NT2/D1 (cell line): ENCODE results near the gene TOMM5.

Experiments used
- DNase-seq: peaks from one replicate; pipeline ENCODE4 v3.0.0-alpha.2; 2011; ENCODE audit warnings: low read depth, low spot score
- H3K27me3 ChIP-seq: 2 replicates; pipeline ENCODE4 v1.6.0; 2011; ENCODE audit warnings: mild to moderate bottlenecking; ENCODE audit not compliant: insufficient read length, insufficient read depth
- H3K36me3 ChIP-seq: 2 replicates; pipeline ENCODE4 v1.6.1; 2011; ENCODE audit warnings: mild to moderate bottlenecking, low read length, mixed read lengths; ENCODE audit not compliant: insufficient read depth, insufficient read length
- H3K4me1 ChIP-seq: 2 replicates; pipeline ENCODE4 v1.5.1; 2011; ENCODE audit not compliant: insufficient read depth, insufficient read length
- H3K4me3 ChIP-seq: 2 replicates; pipeline ENCODE4 v1.5.1; 2011; ENCODE audit warnings: low read depth; ENCODE audit not compliant: insufficient read length
- H3K9ac ChIP-seq: 2 replicates; pipeline ENCODE4 v1.6.0; 2011; ENCODE audit warnings: low read depth; ENCODE audit not compliant: insufficient read length
- H3K9me3 ChIP-seq: 2 replicates; pipeline ENCODE4 v1.5.1; 2011; ENCODE audit warnings: mild to moderate bottlenecking, low read length; ENCODE audit not compliant: insufficient read depth
- SUZ12 ChIP-seq: IDR thresholded peaks from 2 replicates; pipeline ENCODE4 v1.6.1; 2011; ENCODE audit not compliant: insufficient read length, insufficient read depth; ENCODE audit errors: extremely low read depth
- YY1 ChIP-seq: IDR thresholded peaks from 2 replicates; pipeline ENCODE4 v1.6.1; 2011; ENCODE audit not compliant: insufficient read length, insufficient read depth
- ZNF274 ChIP-seq: IDR thresholded peaks from 2 replicates; pipeline ENCODE4 v1.6.1; 2011; ENCODE audit warnings: mild to moderate bottlenecking, low read depth, low read length

The TOMM5 gene

GRCh38 chr9:37547328-37547878 lies 45.0 kb downstream of the TOMM5 start:
- peaks cover 4% of the 10 kb centered on the region for H3K36me3 ChIP-seq
- no peaks in the 10 kb centered on the region for H3K27me3 ChIP-seq
- DNase-seq: no peak

GRCh38 chr9:37543468-37543867 lies 48.9 kb downstream of the TOMM5 start:
- Histone ChIP-seq H3K4me1 (no peaks in the 10 kb centered on the region), H3K9me3 (no peaks in the 10 kb centered on the region), H3K36me3 (peaks cover 37% of the 10 kb centered on the region), H3K9ac (no peak overlapping the region), H3K4me3 (no peak overlapping the region), H3K27me3 (no peaks in the 10 kb centered on the region)
- TF ChIP-seq YY1: no peak
- TF ChIP-seq SUZ12: no peak
- TF ChIP-seq ZNF274: no peak
- DNase-seq: no peak

More at GRCh38 chr9:37547328-37547878, 45.0 kb downstream of the TOMM5 start:
- Histone ChIP-seq H3K9me3 (no peaks in the 10 kb centered on the region), H3K4me1 (no peaks in the 10 kb centered on the region), H3K4me3 (no peak overlapping the region), H3K9ac (no peak overlapping the region)
- no peak for TF ChIP-seq ZNF274
- TF ChIP-seq YY1: no peak
- no peak for TF ChIP-seq SUZ12

GRCh38 chr9:37542895-37543294 lies 49.5 kb downstream of the TOMM5 start:
- no peaks in the 10 kb centered on the region for H3K4me1 ChIP-seq
- TF ChIP-seq SUZ12 (no peak), ZNF274 (no peak), YY1 (no peak)
- H3K9ac ChIP-seq: no peak overlapping the region
- no peak overlapping the region for H3K4me3 ChIP-seq
- H3K9me3 ChIP-seq: no peaks in the 10 kb centered on the region
- H3K27me3 ChIP-seq: no peaks in the 10 kb centered on the region
- peaks cover 41% of the 10 kb centered on the region for H3K36me3 ChIP-seq
- no peak for DNase-seq

GRCh38 chr9:37542488-37542887 lies 49.9 kb downstream of the TOMM5 start:
- no peak for TF ChIP-seq YY1
- H3K36me3 ChIP-seq: peaks cover 45% of the 10 kb centered on the region
- no peaks in the 10 kb centered on the region for H3K9me3 ChIP-seq
- no peaks in the 10 kb centered on the region for H3K27me3 ChIP-seq
- H3K4me3 ChIP-seq: no peak overlapping the region
- no peak for DNase-seq
- H3K9ac ChIP-seq: no peak overlapping the region
- H3K4me1 ChIP-seq: no peaks in the 10 kb centered on the region

GRCh38 chr9:37541465-37541864 lies 50.9 kb downstream of the TOMM5 start:
- H3K4me1 ChIP-seq: no peaks in the 10 kb centered on the region
- no peak for DNase-seq
- H3K4me3 ChIP-seq: no peak overlapping the region
- H3K27me3 ChIP-seq: no peaks in the 10 kb centered on the region
- TF ChIP-seq SUZ12: no peak
- TF ChIP-seq YY1: no peak
- no peak for TF ChIP-seq ZNF274
- H3K9ac ChIP-seq: no peak overlapping the region
- H3K36me3 ChIP-seq: peaks cover 55% of the 10 kb centered on the region
- H3K9me3 ChIP-seq: no peaks in the 10 kb centered on the region

- H3K27me3 ChIP-seq: no peaks in the 10 kb centered on the region
- peaks cover 60% of the 10 kb centered on the region for H3K36me3 ChIP-seq
- H3K4me3 ChIP-seq: no peak overlapping the region
- no peaks in the 10 kb centered on the region for H3K9me3 ChIP-seq
- DNase-seq: no peak
- TF ChIP-seq SUZ12 (no peak), YY1 (no peak), ZNF274 (no peak)
- no peaks in the 10 kb centered on the region for H3K4me1 ChIP-seq
- no peak overlapping the region for H3K9ac ChIP-seq
Observed at GRCh38 chr9:37540634-37541033, 51.8 kb downstream of the TOMM5 start.

GRCh38 chr9:37539634-37540033 lies 52.8 kb downstream of the TOMM5 start:
- Histone ChIP-seq H3K9me3 (no peaks in the 10 kb centered on the region), H3K9ac (no peak overlapping the region), H3K27me3 (no peaks in the 10 kb centered on the region), H3K4me3 (no peak overlapping the region), H3K4me1 (peaks cover under 1% of the 10 kb centered on the region), H3K36me3 (peaks cover 66% of the 10 kb centered on the region)
- no peak for DNase-seq
- no peak for TF ChIP-seq SUZ12
- TF ChIP-seq ZNF274: no peak
- TF ChIP-seq YY1: no peak
